ENCODE results near the gene TTC34. TPM values are rescaled to one million over a fixed set of nuclear protein-coding genes. Genes with fewer than 3 reads are reported as not detected.

TTC34 gene
- total RNA-seq, 1 donor from 2014 or later, result under 0.01 TPM

- no peak overlapping the region for H3K4me3 ChIP-seq (ENCODE audit: low read depth, low read length)
Measured at GRCh38 chr1:2601721-2602303, 199.7 kb downstream of the TTC34 start.

GRCh38 chr1:2598329-2598931, 203.1 kb downstream of the TTC34 start:
- no peak for TF ChIP-seq CTCF (IDR thresholded peaks at IDR 0.05; ENCODE audit: insufficient read depth, low read length, severe bottlenecking)
- DNase-seq (ENCODE audit: low read depth), result no peak
- peaks cover 1% of the 10 kb centered on the region for H3K27me3 ChIP-seq (ENCODE audit: control insufficient read depth, insufficient read depth, low read length)
- H3K36me3 ChIP-seq (ENCODE audit: control insufficient read depth, insufficient read depth, low read length), result no peaks in the 10 kb centered on the region
- FAIRE-seq, result no peak
- no peak overlapping the region for H3K4me3 ChIP-seq (ENCODE audit: low read depth, low read length)

More at GRCh38 chr1:2601721-2602303, 199.7 kb downstream of the TTC34 start:
- FAIRE-seq (no peak), DNase-seq (ENCODE audit: low read depth) (no peak)
- Histone ChIP-seq H3K36me3 (ENCODE audit: control insufficient read depth, insufficient read depth, low read length) (no peaks in the 10 kb centered on the region), H3K27me3 (ENCODE audit: control insufficient read depth, insufficient read depth, low read length) (peaks cover 1% of the 10 kb centered on the region)
- TF ChIP-seq CTCF (IDR thresholded peaks at IDR 0.05; ENCODE audit: insufficient read depth, low read length, severe bottlenecking), result no peak

DNA sequence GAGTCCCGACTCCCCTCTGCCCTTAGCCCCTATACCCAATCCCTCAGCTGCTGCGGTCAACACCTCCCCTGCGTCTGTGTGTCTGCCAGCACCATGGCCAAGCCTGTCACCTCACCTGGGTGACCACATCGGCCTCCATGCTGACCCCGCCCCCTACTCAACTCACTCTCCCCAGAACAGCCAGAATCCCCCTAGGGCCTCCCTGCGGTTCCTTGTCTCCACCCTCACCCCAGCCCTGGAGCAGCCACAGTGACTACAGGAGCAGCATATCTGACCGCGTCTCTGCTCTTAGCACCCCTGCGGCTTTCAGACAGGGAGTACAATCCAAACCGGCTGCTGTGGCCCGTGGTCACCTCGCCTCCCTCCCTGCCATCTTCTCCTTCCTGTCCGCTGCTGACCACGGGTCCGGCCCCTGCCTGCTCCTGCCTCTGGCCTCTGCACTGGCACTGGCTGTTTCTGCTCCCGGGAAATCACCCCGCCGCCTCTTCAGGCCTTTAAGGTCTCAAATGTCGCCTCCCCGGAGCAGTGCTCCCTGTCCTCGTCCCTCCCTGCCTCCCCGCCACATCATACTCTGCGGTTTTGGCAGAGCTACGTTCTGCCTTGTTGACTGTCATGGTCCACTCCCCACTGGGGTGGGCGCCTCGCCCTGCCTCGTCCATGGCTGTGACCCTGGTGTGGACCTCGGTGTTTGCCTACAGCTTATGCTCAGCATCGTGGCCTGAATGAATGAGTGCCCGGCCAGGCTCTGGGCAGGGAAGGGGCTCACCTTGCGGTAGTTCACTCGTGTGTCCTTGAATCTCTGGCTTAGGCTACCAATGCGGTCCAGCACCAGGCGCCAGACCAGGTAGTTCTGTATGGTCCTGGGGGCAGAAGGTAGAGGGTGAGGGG, 203.8 kb downstream of the TTC34 start:
- no peak for TF ChIP-seq CTCF (IDR thresholded peaks at IDR 0.05; ENCODE audit: insufficient read depth, low read length, severe bottlenecking)
- no peak overlapping the region for H3K4me3 ChIP-seq (ENCODE audit: low read depth, low read length)
- H3K36me3 ChIP-seq (ENCODE audit: control insufficient read depth, insufficient read depth, low read length), result no peaks in the 10 kb centered on the region
- DNase-seq (ENCODE audit: low read depth), result no peak
- H3K27me3 ChIP-seq (ENCODE audit: control insufficient read depth, insufficient read depth, low read length), result peaks cover 1% of the 10 kb centered on the region
- FAIRE-seq, result no peak

DNA sequence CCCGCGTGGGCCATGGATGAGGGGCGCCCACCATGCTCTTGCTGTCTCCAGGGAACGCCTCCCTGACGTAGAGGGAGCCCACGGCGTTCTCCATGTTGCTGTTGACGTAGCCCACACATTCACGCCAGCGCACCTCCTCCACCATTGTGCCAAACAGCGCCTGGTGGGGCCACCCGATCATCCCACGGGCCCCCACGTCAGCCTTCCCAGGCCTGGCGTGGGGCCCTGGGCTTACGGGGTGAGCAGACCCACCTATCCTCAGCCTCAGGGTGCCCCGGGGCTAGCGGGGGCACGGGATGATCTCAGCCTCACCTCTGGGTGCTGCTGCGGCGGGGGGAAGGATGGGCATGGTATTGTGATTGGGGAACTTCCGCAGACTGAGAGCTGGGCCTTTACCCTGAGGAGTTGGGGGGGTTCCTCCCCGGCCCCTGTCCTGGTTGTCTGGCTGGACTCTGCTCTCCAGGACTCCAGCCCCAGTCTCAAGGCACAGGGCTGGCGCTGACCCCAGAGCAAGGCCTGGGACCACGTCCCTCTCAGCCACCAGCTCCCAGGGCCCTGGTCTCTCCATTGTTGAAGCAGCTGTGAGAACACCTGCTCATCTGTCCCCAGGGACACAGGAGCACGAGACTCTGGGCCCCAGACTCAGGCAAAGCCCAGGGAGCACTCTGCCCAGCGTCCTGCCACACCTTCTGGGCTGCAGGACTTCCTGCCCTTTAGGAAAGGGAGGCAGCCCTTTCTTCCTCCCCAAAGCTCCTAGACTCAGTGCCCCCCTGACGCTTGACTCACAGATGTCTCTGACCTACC, 204.8 kb downstream of the TTC34 start:
- H3K27me3 ChIP-seq (ENCODE audit: control insufficient read depth, insufficient read depth, low read length), result no peaks in the 10 kb centered on the region
- no peaks in the 10 kb centered on the region for H3K36me3 ChIP-seq (ENCODE audit: control insufficient read depth, insufficient read depth, low read length)
- FAIRE-seq (no peak), DNase-seq (ENCODE audit: low read depth) (no peak)
- TF ChIP-seq CTCF (IDR thresholded peaks at IDR 0.05; ENCODE audit: insufficient read depth, low read length, severe bottlenecking), result no peak
- H3K4me3 ChIP-seq (ENCODE audit: low read depth, low read length), result no peak overlapping the region

- no peak overlapping the region for H3K4me3 ChIP-seq (ENCODE audit: low read depth, low read length)
- no peak for TF ChIP-seq CTCF (IDR thresholded peaks at IDR 0.05; ENCODE audit: insufficient read depth, low read length, severe bottlenecking)
- no peaks in the 10 kb centered on the region for H3K27me3 ChIP-seq (ENCODE audit: control insufficient read depth, insufficient read depth, low read length)
- no peak for FAIRE-seq
- H3K36me3 ChIP-seq (ENCODE audit: control insufficient read depth, insufficient read depth, low read length), result no peaks in the 10 kb centered on the region
- no peak for DNase-seq (ENCODE audit: low read depth)
Measured at GRCh38 chr1:2595812-2596529, 205.5 kb downstream of the TTC34 start.

Measured in bronchial epithelial cell (primary cell).